Kidney (tissue), 14 donors: Measurements from ENCODE around the gene MRPL40. TPM values are rescaled to one million over a fixed set of nuclear protein-coding genes. Genes with fewer than 3 reads are reported as not detected.

ENCODE experiments used
- DNase-seq, 5 donors: peaks; one replicate each; pipeline ENCODE4 v3.0.0-alpha.2; 2013 to 2020
- FAIRE-seq: peaks from 2 replicates; lab custom pipeline; 2012; peaks lifted over from hg19 to GRCh38; lab: Jason Lieb, UNC
- H3K27ac ChIP-seq, 2 donors: one replicate each; pipeline ENCODE4 v1.7.0; 2013; ENCODE audit warnings: low read depth in 2 of 2, low read length in 2 of 2, inconsistent platforms in 1 of 2
- H3K27me3 ChIP-seq: one replicate; pipeline ENCODE4 v1.7.1; 2013; ENCODE audit warnings: low read length, inconsistent platforms; ENCODE audit not compliant: control insufficient read depth, insufficient read depth
- H3K36me3 ChIP-seq, 3 donors: one replicate each; pipeline versions ENCODE4 v1.7.0 to v1.7.1; 2013; ENCODE audit warnings: low read length in 3 of 3, control low read depth in 1 of 3, inconsistent platforms in 1 of 3; ENCODE audit not compliant: insufficient read depth in 3 of 3, control insufficient read depth in 2 of 3
- H3K4me1 ChIP-seq, 3 donors: one replicate each; pipeline versions ENCODE4 v1.7.0 to v1.7.1; 2013; ENCODE audit warnings: low read length in 3 of 3, inconsistent platforms in 1 of 3, low read depth in 1 of 3; ENCODE audit not compliant: control insufficient read depth in 2 of 3, insufficient read depth in 2 of 3
- H3K4me3 ChIP-seq, 3 donors: one replicate each; pipeline versions ENCODE4 v1.7.0 to v1.8.1; 2013; ENCODE audit warnings: low read length in 3 of 3, control low read depth in 1 of 3, inconsistent platforms in 1 of 3
- H3K9ac ChIP-seq, 3 donors: one replicate each; pipeline versions ENCODE4 v1.7.0 to v1.7.1; 2013; ENCODE audit warnings: low read length in 3 of 3, control low read depth in 1 of 3, inconsistent platforms in 1 of 3
- H3K9me3 ChIP-seq, 3 donors: one replicate each; pipeline versions ENCODE4 v1.7.0 to v1.7.1; 2013; ENCODE audit warnings: low read length in 3 of 3, control low read depth in 1 of 3, inconsistent platforms in 1 of 3; ENCODE audit not compliant: control insufficient read depth in 2 of 3, insufficient read depth in 1 of 3
- CTCF ChIP-seq: IDR thresholded peaks from 3 replicates; pipeline ENCODE4 v1.5.1; 2012; ENCODE audit warnings: mild to moderate bottlenecking, moderate library complexity, borderline replicate concordance; ENCODE audit not compliant: insufficient read depth; ENCODE audit errors: extremely low read depth
- intact Hi-C: fragments of 100-400 bp; cut with DNase I; formaldehyde crosslinking; loops from one replicate; pipeline ENCODE4 v1.11.1; 2022
- polyA plus RNA-seq: library from polyadenylated mRNA; stranded (reverse); fragments of 350-450 nt; fragmentation: Illumina TruSeq; extraction: RNeasy Lipid Tissue Mini Kit (QIAGEN cat#74804); gene quantifications from one replicate; pipeline ENCODE4 v1.2.3, GENCODE V29; 2014; ENCODE audit warnings: low read depth, low replicate concordance; ENCODE audit not compliant: insufficient read depth
- total RNA-seq: library from RNA; stranded (reverse); fragmentation: NEBNext Ultra II Directional; extraction: Animal tissue kit (Norgen Biotek cat#: 25700); gene quantifications from one replicate; pipeline ENCODE4 v1.2.1, GENCODE V29; 2021
- donor health status: control.
- donor health status: control.
- donor health status: control.
- donor health status: control.
- donor health status: control.
- donor health status: DM: yes; HTN: yes; CAD: no.
- donor health status: Normal renal cell carcinoma (clear cell type).

Gene MRPL40
- total and polyA plus RNA-seq, 2 donors from 2014 or later: 30.0 to 89.2 TPM

- Histone ChIP-seq H3K27me3 (no peaks in the 10 kb centered on the region), H3K9me3 (no peaks in the 10 kb centered on the region), H3K4me1 (peaks cover 0 to 18% (median 0%) of the 10 kb centered on the region in 3 donors), H3K9ac (no peak overlapping the region), H3K4me3 (no peak overlapping the region), H3K27ac (no peak overlapping the region), H3K36me3 (peaks cover 0 to 15% (median 13%) of the 10 kb centered on the region in 3 donors)
- TF ChIP-seq CTCF: no peak
- no peak for FAIRE-seq
- DNase-seq: no peak
- intact Hi-C loops: no loop called here
Measured at GRCh38 chr22:19448739-19449421, 16.5 kb downstream of the MRPL40 start.

GRCh38 chr22:19449422-19449767 is 17.1 kb downstream of the MRPL40 start:
- TF ChIP-seq CTCF: no peak
- Histone ChIP-seq H3K4me1 (peaks cover 0 to 18% (median 0%) of the 10 kb centered on the region in 3 donors), H3K4me3 (no peak overlapping the region), H3K27ac (no peak overlapping the region), H3K9me3 (no peaks in the 10 kb centered on the region), H3K36me3 (peaks cover 0 to 19% (median 16%) of the 10 kb centered on the region in 3 donors), H3K9ac (no peak overlapping the region), H3K27me3 (no peaks in the 10 kb centered on the region)
- DNase-seq (no peak), FAIRE-seq (no peak)
- intact Hi-C loops: no loop called here

- Histone ChIP-seq H3K36me3 (peaks cover 0 to 28% (median 25%) of the 10 kb centered on the region in 3 donors), H3K27ac (no peak overlapping the region), H3K9me3 (no peaks in the 10 kb centered on the region), H3K9ac (no peak overlapping the region), H3K4me1 (peaks cover 0 to 18% (median 0%) of the 10 kb centered on the region in 3 donors), H3K27me3 (no peaks in the 10 kb centered on the region), H3K4me3 (no peak overlapping the region)
- TF ChIP-seq CTCF: no peak
- DNase-seq (no peak), FAIRE-seq (no peak)
- intact Hi-C loops: no loop called here
Measured at GRCh38 chr22:19450363-19451175, 18.2 kb downstream of the MRPL40 start.
